Activated CD4-positive, alpha-beta T cell treated with anti-CD3 and anti-CD28 coated beads for 4 hours (primary cell): ENCODE measurements around the gene NDUFA13.
A peak's percentile ranks its signal among the peaks of the same experiment; 100 is the strongest.

Experiments used
- DNase-seq, 2 donors: peaks; one replicate each; pipeline ENCODE4 v3.0.0-alpha.2; 2020

Gene NDUFA13

GRCh38 chr19:19534556-19535265, 18.7 kb downstream of the NDUFA13 start:
- DNase-seq = no peak

GRCh38 chr19:19535311-19536191, 19.5 kb downstream of the NDUFA13 start:
- DNase-seq = no peak

- peak in 1 of 2 donors; percentile 38 for DNase-seq
Observed at GRCh38 chr19:19537075-19538048, 21.3 kb downstream of the NDUFA13 start.

- DNase-seq = peak; percentile 37 to 48
Observed at GRCh38 chr19:19538061-19538784, 22.2 kb downstream of the NDUFA13 start, which contains the start of gene CILP2. TSS of gene CILP2 (plus strand) at chr19:19538265. CDS start at chr19:19538350, 85 bp downstream.

- DNase-seq = no peak
Observed at GRCh38 chr19:19538785-19539166, 22.8 kb downstream of the NDUFA13 start.

- DNase-seq = no peak
Observed at GRCh38 chr19:19539698-19540063, 23.7 kb downstream of the NDUFA13 start.

- peak; percentile 72 to 73 for DNase-seq
Observed at GRCh38 chr19:19540064-19540714, 24.2 kb downstream of the NDUFA13 start.

- peak; percentile 74 to 77 for DNase-seq
Observed at GRCh38 chr19:19540715-19541515, 24.9 kb downstream of the NDUFA13 start.

- DNase-seq = peak; percentile 29 to 31
Observed at GRCh38 chr19:19541616-19542015, 25.6 kb downstream of the NDUFA13 start.

GRCh38 chr19:19542507-19542906, 26.5 kb downstream of the NDUFA13 start:
- DNase-seq = no peak

GRCh38 chr19:19543101-19543500, 27.1 kb downstream of the NDUFA13 start:
- no peak for DNase-seq

GRCh38 chr19:19543640-19544039, 27.6 kb downstream of the NDUFA13 start:
- no peak for DNase-seq

GRCh38 chr19:19544257-19544953, 28.4 kb downstream of the NDUFA13 start:
- DNase-seq = no peak

- DNase-seq = no peak
Observed at GRCh38 chr19:19544954-19545591, 29.0 kb downstream of the NDUFA13 start.

- no peak for DNase-seq
Observed at GRCh38 chr19:19545707-19546106, 29.7 kb downstream of the NDUFA13 start.

GRCh38 chr19:19546751-19547162, 30.7 kb downstream of the NDUFA13 start:
- DNase-seq = no peak

GRCh38 chr19:19547674-19548336, 31.8 kb downstream of the NDUFA13 start:
- DNase-seq = no peak

GRCh38 chr19:19548915-19549759, 33.1 kb downstream of the NDUFA13 start:
- no peak for DNase-seq
